ENCODE data around the gene CELSR1.

GRCh38 chr22:46327691-46328465, 209.5 kb downstream of the CELSR1 start:
- no peak for TF ChIP-seq CTCF (IDR thresholded peaks at IDR 0.05; ENCODE audit: low read depth, low read length)
- TF ChIP-seq EZH2phosphoT487 (IDR thresholded peaks at IDR 0.05; ENCODE audit: low read depth) = no peak

Data from OCI-LY3 (cell line).